Measurements from ENCODE around the gene CDH16. TPM values are rescaled to one million over a fixed set of nuclear protein-coding genes. Genes with fewer than 3 reads are reported as not detected.

Gene CDH16
- total RNA-seq, 1 donor from 2014 or later: not detected

GRCh38 chr16:66880288-66881013 is 38.2 kb downstream of the CDH16 start, which contains the start of gene PDP2:
TSS of gene PDP2 (plus strand) at chr16:66880515. CDS start at chr16:66884285, 3,770 bp downstream.
- peaks cover 10% of the 10 kb centered on the region for H3K36me3 Mint-ChIP-seq (ENCODE audit: low read depth, unreplicated experiment)
- no peaks in the 10 kb centered on the region for H3K9me3 Mint-ChIP-seq (ENCODE audit: unreplicated experiment)
- H3K4me2 ChIP-seq (ENCODE audit: low read length): peak within 1 kb of the TSS; percentile 93
- H3K27ac Mint-ChIP-seq (ENCODE audit: unreplicated experiment): peak within 1 kb of the TSS; percentile 26
- H3K27ac ChIP-seq (ENCODE audit: low read depth, low read length): peak within 1 kb of the TSS; percentile 43
- FAIRE-seq (no peak), DNase-seq (ENCODE audit: low read depth) (peak; percentile 85)
- H3K27me3 ChIP-seq (ENCODE audit: insufficient read depth, low read length): no peaks in the 10 kb centered on the region
- TF ChIP-seq EZH2 (IDR thresholded peaks at IDR 0.05; ENCODE audit: insufficient read depth, low read length) (no peak), CTCF (IDR thresholded peaks at IDR 0.05; ENCODE audit: insufficient read depth, low read depth, low read length) (no peak)
- peak within 1 kb of the TSS; percentile 86 for H2AFZ ChIP-seq (ENCODE audit: low read depth, low read length)
- peaks cover 18% of the 10 kb centered on the region for H3K4me1 Mint-ChIP-seq (ENCODE audit: low read depth, unreplicated experiment)
- peak within 1 kb of the TSS; percentile 80 for H3K4me3 ChIP-seq (ENCODE audit: insufficient read depth, low read depth, low read length)
- peaks cover 11% of the 10 kb centered on the region for H3K36me3 ChIP-seq (ENCODE audit: insufficient read depth, low read length)
- no peaks in the 10 kb centered on the region for H3K9me3 ChIP-seq (ENCODE audit: insufficient read depth, low read depth, low read length)
- H3K9ac ChIP-seq (ENCODE audit: low read length): peak within 1 kb of the TSS; percentile 80
- peaks cover 21% of the 10 kb centered on the region for H4K20me1 ChIP-seq (ENCODE audit: insufficient read depth, low read length)
- H3K4me1 ChIP-seq (ENCODE audit: insufficient read depth, low read length): peaks cover 11% of the 10 kb centered on the region
- peak within 1 kb of the TSS; percentile 96 for H3K4me3 Mint-ChIP-seq (ENCODE audit: unreplicated experiment)
- H3K27me3 Mint-ChIP-seq (ENCODE audit: low read depth, unreplicated experiment): no peaks in the 10 kb centered on the region
- H3K79me2 ChIP-seq (ENCODE audit: insufficient read depth, low read length): peaks cover 23% of the 10 kb centered on the region

GRCh38 chr16:66878067-66878466 is 40.6 kb downstream of the CDH16 start:
- Mint-ChIP-seq H3K4me1 (ENCODE audit: low read depth, unreplicated experiment) (peaks cover 26% of the 10 kb centered on the region), H3K27ac (ENCODE audit: unreplicated experiment) (peak overlapping the region; percentile 29), H3K27me3 (ENCODE audit: low read depth, unreplicated experiment) (no peaks in the 10 kb centered on the region), H3K9me3 (ENCODE audit: unreplicated experiment) (no peaks in the 10 kb centered on the region), H3K4me3 (ENCODE audit: unreplicated experiment) (no peak overlapping the region), H3K36me3 (ENCODE audit: low read depth, unreplicated experiment) (no peaks in the 10 kb centered on the region)
- TF ChIP-seq CTCF (IDR thresholded peaks at IDR 0.05; ENCODE audit: insufficient read depth, low read depth, low read length) (no peak), EZH2 (IDR thresholded peaks at IDR 0.05; ENCODE audit: insufficient read depth, low read length) (no peak)
- Histone ChIP-seq H3K27me3 (ENCODE audit: insufficient read depth, low read length) (no peaks in the 10 kb centered on the region), H3K36me3 (ENCODE audit: insufficient read depth, low read length) (no peaks in the 10 kb centered on the region), H3K4me2 (ENCODE audit: low read length) (no peak overlapping the region), H3K4me1 (ENCODE audit: insufficient read depth, low read length) (peaks cover 26% of the 10 kb centered on the region), H3K9ac (ENCODE audit: low read length) (no peak overlapping the region), H2AFZ (ENCODE audit: low read depth, low read length) (no peak overlapping the region), H4K20me1 (ENCODE audit: insufficient read depth, low read length) (peaks cover 8% of the 10 kb centered on the region), H3K27ac (ENCODE audit: low read depth, low read length) (no peak overlapping the region), H3K4me3 (ENCODE audit: insufficient read depth, low read depth, low read length) (no peak overlapping the region), H3K9me3 (ENCODE audit: insufficient read depth, low read depth, low read length) (no peaks in the 10 kb centered on the region), H3K79me2 (ENCODE audit: insufficient read depth, low read length) (peaks cover 17% of the 10 kb centered on the region)
- FAIRE-seq (no peak), DNase-seq (ENCODE audit: low read depth) (peak; percentile 54)
